CD4-positive, CD25-positive, alpha-beta regulatory T cell (primary cell): ENCODE data around the gene MRAP2. TPM values are rescaled to one million over a fixed set of nuclear protein-coding genes. Genes with fewer than 3 reads are reported as not detected.

Source experiments
- ATAC-seq, 2 donors: fragments of 150-1000 bp; cut with Tn5 transposase; one replicate each; pipeline ENCODE4 v1.10.0; 2021; ENCODE audit warnings: low read depth in 2 of 2, moderate number of reproducible peaks in 2 of 2, moderate library complexity in 1 of 2
- DNase-seq, 3 donors: peaks; one replicate each; pipeline versions ENCODE4 v3.0.0 to v3.0.0-alpha.2; 2012 to 2022; ENCODE audit warnings: mixed read lengths in 1 of 3
- H3K27ac ChIP-seq: one replicate; pipeline ENCODE4 v1.7.0; 2013; ENCODE audit warnings: mild to moderate bottlenecking, low read length; ENCODE audit not compliant: insufficient read depth, poor library complexity, severe bottlenecking
- H3K27me3 ChIP-seq: one replicate; pipeline ENCODE4 v1.7.0; 2013; ENCODE audit warnings: low read length; ENCODE audit not compliant: control insufficient read depth, insufficient read depth
- H3K36me3 ChIP-seq: one replicate; pipeline ENCODE4 v1.7.0; 2013; ENCODE audit warnings: mild to moderate bottlenecking, low read length, moderate library complexity; ENCODE audit not compliant: control insufficient read depth, insufficient read depth
- H3K4me1 ChIP-seq: 2 replicates; pipeline ENCODE4 v1.7.0; 2013; ENCODE audit warnings: mild to moderate bottlenecking, low read length; ENCODE audit not compliant: insufficient read depth, control insufficient read depth, poor library complexity, severe bottlenecking
- H3K4me3 ChIP-seq: one replicate; pipeline ENCODE4 v1.7.0; 2013; ENCODE audit warnings: low read depth, mild to moderate bottlenecking, low read length, moderate library complexity
- H3K9me3 ChIP-seq, 2 experiments: 1 replicate in 1 of 2; 2 replicates in 1 of 2; pipeline ENCODE4 v1.7.0; 2013; ENCODE audit warnings: low read length in 2 of 2, mild to moderate bottlenecking in 1 of 2, moderate library complexity in 1 of 2; ENCODE audit not compliant: control insufficient read depth in 2 of 2
- H3K27ac Mint-ChIP-seq, 3 donors: one replicate each; pipeline ENCODE4 v1.8.0; 2020 to 2022; ENCODE audit warnings: mild to moderate bottlenecking in 3 of 3, mixed read lengths in 3 of 3, moderate library complexity in 2 of 3
- H3K27me3 Mint-ChIP-seq: one replicate; pipeline ENCODE4 v1.8.0; 2022; ENCODE audit warnings: mild to moderate bottlenecking, mixed read lengths
- H3K36me3 Mint-ChIP-seq: one replicate; pipeline ENCODE4 v1.8.0; 2020; ENCODE audit warnings: mixed read lengths
- H3K4me1 Mint-ChIP-seq, 4 donors: one replicate each; pipeline ENCODE4 v1.8.0; 2020 to 2022; ENCODE audit warnings: mixed read lengths in 4 of 4, mild to moderate bottlenecking in 1 of 4
- H3K4me3 Mint-ChIP-seq, 4 donors: one replicate each; pipeline ENCODE4 v1.8.0; 2020 to 2022; ENCODE audit warnings: mild to moderate bottlenecking in 4 of 4, mixed read lengths in 4 of 4, moderate library complexity in 3 of 4
- H3K9me3 Mint-ChIP-seq, 7 donors: one replicate each; pipeline ENCODE4 v1.8.0; 2020 to 2022; ENCODE audit warnings: mixed read lengths in 7 of 7, mild to moderate bottlenecking in 3 of 7, moderate library complexity in 2 of 7
- polyA plus RNA-seq, 4 donors: library from polyadenylated mRNA; unstranded; fragments of 300-500 nt; fragmentation: Illumina TruSeq; gene quantifications; one replicate each; pipeline ENCODE4 v1.2.3, GENCODE V29; 2021
- total RNA-seq: library from RNA; stranded (reverse); gene quantifications from one replicate; pipeline ENCODE4 v1.2.3, GENCODE V29; 2022

Gene MRAP2
- total and polyA plus RNA-seq, 5 donors from 2014 or later, result not detected

DNA sequence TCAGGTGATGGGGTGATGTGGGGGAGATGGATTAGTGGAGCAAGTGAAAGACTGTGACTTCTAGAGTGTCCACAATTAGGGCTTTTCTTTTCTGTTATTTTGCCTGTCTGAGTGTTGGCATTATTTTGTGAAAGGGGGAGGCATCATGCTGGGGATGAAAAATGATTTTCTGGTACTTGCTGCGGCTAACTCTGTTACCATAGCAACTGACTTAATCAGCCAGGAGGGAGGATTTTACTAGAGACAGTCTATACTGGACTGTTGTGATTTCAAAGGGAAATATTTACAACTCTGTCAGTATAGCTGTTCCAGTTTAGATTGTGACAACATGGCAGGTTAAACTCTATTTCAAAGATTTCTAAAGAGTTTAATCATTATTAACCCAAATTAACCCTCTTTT is 30.4 kb upstream of the MRAP2 start:
- no peaks in the 10 kb centered on the region for H3K36me3 ChIP-seq
- peaks cover 11% of the 10 kb centered on the region for H3K27me3 Mint-ChIP-seq
- H3K4me1 Mint-ChIP-seq, result no peaks in the 10 kb centered on the region
- no peak overlapping the region for H3K27ac ChIP-seq
- no peaks in the 10 kb centered on the region for H3K36me3 Mint-ChIP-seq
- no peaks in the 10 kb centered on the region for H3K4me1 ChIP-seq
- H3K27ac Mint-ChIP-seq, result no peak overlapping the region
- ATAC-seq (no peak), DNase-seq (no peak)
- peaks cover 2% of the 10 kb centered on the region for H3K27me3 ChIP-seq
- H3K4me3 ChIP-seq, result no peak overlapping the region
- no peaks in the 10 kb centered on the region for H3K9me3 ChIP-seq
- H3K9me3 Mint-ChIP-seq, result peaks cover 0 to 6% (median 0%) of the 10 kb centered on the region in 7 donors
- H3K4me3 Mint-ChIP-seq, result no peak overlapping the region

DNA sequence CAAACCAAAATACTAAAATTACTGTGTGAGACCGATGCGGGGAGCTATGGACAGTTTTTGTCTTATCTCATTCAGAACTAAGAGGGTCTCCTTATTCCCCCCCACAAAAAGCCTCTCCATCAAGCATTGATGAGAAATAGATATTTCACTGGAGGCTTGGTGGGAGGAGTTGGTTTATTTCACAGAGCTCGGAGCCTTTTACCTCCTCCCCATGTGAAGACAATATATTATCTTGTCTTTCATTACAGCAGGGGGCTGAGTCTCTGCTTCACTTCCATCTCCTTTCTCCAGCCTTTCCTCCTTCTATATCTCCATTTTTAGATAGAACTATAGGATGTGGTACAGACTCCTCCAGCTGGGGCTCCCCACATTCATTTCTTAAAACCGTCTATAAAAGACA is 29.9 kb upstream of the MRAP2 start:
- Mint-ChIP-seq H3K27me3 (peaks cover 11% of the 10 kb centered on the region), H3K4me3 (no peak overlapping the region), H3K9me3 (peaks cover 0 to 6% (median 0%) of the 10 kb centered on the region in 7 donors), H3K36me3 (no peaks in the 10 kb centered on the region), H3K27ac (no peak overlapping the region), H3K4me1 (no peaks in the 10 kb centered on the region)
- peaks cover 2% of the 10 kb centered on the region for H3K27me3 ChIP-seq
- H3K4me3 ChIP-seq, result no peak overlapping the region
- DNase-seq (no peak), ATAC-seq (no peak)
- no peaks in the 10 kb centered on the region for H3K9me3 ChIP-seq
- H3K4me1 ChIP-seq, result no peaks in the 10 kb centered on the region
- H3K36me3 ChIP-seq, result no peaks in the 10 kb centered on the region
- no peak overlapping the region for H3K27ac ChIP-seq

DNA sequence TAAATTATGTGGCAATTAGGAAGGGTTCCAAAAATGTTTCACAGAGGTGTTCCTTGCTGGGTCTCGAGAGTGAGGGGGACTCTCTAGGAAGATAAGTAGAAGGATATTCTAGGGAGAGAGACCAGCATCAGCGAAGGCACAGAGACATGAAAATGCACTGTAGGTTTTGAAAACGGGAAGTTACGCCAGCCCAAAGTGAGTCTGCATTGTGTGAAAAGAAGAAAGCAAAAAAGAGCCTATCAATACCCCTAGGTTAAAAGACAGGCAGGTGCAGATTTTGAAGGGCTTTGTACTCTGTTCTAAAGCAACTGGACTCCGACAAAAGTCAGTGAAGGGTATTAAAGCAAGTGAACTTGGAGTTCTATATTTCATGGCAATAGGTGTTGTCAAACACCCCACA is 25.7 kb upstream of the MRAP2 start:
- Histone ChIP-seq H3K9me3 (no peaks in the 10 kb centered on the region), H3K4me3 (no peak overlapping the region), H3K36me3 (no peaks in the 10 kb centered on the region), H3K27ac (no peak overlapping the region), H3K4me1 (no peaks in the 10 kb centered on the region), H3K27me3 (peaks cover 2% of the 10 kb centered on the region)
- H3K4me3 Mint-ChIP-seq, result no peak overlapping the region
- peaks cover 0 to 5% (median 0%) of the 10 kb centered on the region in 7 donors for H3K9me3 Mint-ChIP-seq
- ATAC-seq (no peak), DNase-seq (no peak)
- no peaks in the 10 kb centered on the region for H3K36me3 Mint-ChIP-seq
- H3K27ac Mint-ChIP-seq, result no peak overlapping the region
- H3K27me3 Mint-ChIP-seq, result peaks cover 15% of the 10 kb centered on the region
- no peaks in the 10 kb centered on the region for H3K4me1 Mint-ChIP-seq

DNA sequence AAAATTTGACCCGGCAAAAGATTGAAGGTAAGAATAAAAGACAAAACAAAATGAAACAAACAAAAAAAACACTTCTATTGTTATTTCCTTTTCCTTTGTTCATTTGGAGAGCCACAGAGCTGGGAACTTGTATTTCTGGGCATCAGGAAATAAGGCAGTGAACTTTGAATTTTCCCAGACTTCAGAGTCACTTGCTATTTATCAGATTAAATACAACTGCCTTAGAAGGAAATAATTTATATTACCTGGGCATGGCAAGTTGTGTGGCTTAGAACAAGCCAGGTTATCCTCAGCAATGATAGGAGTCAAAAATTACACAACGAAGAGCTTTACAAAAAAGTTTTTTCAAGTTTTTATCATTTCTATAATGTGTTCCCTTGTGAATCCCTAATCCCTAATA is 20.2 kb upstream of the MRAP2 start:
- ATAC-seq (no peak), DNase-seq (no peak)
- Histone ChIP-seq H3K4me3 (no peak overlapping the region), H3K36me3 (no peaks in the 10 kb centered on the region), H3K4me1 (no peaks in the 10 kb centered on the region), H3K27ac (no peak overlapping the region), H3K9me3 (no peaks in the 10 kb centered on the region), H3K27me3 (peaks cover 2% of the 10 kb centered on the region)
- Mint-ChIP-seq H3K36me3 (no peaks in the 10 kb centered on the region), H3K27ac (no peak overlapping the region), H3K27me3 (peaks cover 4% of the 10 kb centered on the region), H3K4me1 (no peaks in the 10 kb centered on the region), H3K4me3 (no peak overlapping the region), H3K9me3 (no peaks in the 10 kb centered on the region)

DNA sequence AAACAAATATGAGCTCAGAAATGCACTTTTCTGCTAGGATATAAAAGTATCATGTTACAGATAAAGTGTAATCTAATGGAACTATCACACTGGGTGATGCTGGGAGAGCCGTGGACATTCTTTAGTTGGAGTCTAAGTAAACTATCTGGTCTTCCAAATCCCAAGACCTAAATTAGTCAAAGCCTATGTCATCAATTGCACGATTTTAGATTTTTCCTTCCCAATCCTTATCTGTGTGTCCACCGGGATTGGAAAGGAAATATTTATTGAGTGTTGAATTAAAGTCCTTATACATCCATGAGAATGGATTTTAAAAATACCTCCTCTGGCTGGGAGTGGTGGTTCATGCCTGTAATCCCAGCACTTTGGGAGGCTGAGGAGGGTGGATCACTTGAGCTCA is 19.6 kb upstream of the MRAP2 start:
- Mint-ChIP-seq H3K27me3 (peaks cover 4% of the 10 kb centered on the region), H3K9me3 (no peaks in the 10 kb centered on the region), H3K4me1 (no peaks in the 10 kb centered on the region), H3K27ac (no peak overlapping the region), H3K36me3 (no peaks in the 10 kb centered on the region), H3K4me3 (no peak overlapping the region)
- no peak overlapping the region for H3K27ac ChIP-seq
- peaks cover 2% of the 10 kb centered on the region for H3K27me3 ChIP-seq
- no peaks in the 10 kb centered on the region for H3K36me3 ChIP-seq
- DNase-seq, result no peak
- H3K4me1 ChIP-seq, result no peaks in the 10 kb centered on the region
- H3K4me3 ChIP-seq, result no peak overlapping the region
- no peak for ATAC-seq
- no peaks in the 10 kb centered on the region for H3K9me3 ChIP-seq

DNA sequence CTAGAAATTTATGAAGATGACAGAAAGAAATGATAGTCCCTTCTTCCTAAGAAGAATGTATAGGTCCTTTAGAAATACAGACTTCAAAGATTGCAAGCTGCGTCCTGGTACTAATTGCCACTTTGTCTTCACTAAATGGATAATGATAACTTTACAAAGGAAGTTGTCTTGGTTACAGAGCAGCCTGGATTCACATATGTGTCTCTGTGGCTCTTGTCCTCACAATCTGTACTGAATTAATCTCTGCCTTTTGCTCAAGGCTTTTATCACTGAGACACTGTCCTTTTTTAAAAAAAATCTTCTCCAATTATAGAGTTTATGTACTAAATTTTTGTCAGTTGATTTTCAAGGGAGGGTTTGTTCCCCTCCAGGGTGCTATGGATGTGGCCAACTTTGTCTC is 17.5 kb upstream of the MRAP2 start:
- peaks cover 5% of the 10 kb centered on the region for H3K27me3 ChIP-seq
- Mint-ChIP-seq H3K4me3 (no peak overlapping the region), H3K27me3 (peaks cover 4% of the 10 kb centered on the region), H3K27ac (no peak overlapping the region), H3K4me1 (no peaks in the 10 kb centered on the region), H3K9me3 (no peaks in the 10 kb centered on the region), H3K36me3 (no peaks in the 10 kb centered on the region)
- H3K27ac ChIP-seq, result no peak overlapping the region
- no peaks in the 10 kb centered on the region for H3K9me3 ChIP-seq
- no peak for ATAC-seq
- DNase-seq, result no peak
- H3K36me3 ChIP-seq, result no peaks in the 10 kb centered on the region
- no peaks in the 10 kb centered on the region for H3K4me1 ChIP-seq
- H3K4me3 ChIP-seq, result no peak overlapping the region

DNA sequence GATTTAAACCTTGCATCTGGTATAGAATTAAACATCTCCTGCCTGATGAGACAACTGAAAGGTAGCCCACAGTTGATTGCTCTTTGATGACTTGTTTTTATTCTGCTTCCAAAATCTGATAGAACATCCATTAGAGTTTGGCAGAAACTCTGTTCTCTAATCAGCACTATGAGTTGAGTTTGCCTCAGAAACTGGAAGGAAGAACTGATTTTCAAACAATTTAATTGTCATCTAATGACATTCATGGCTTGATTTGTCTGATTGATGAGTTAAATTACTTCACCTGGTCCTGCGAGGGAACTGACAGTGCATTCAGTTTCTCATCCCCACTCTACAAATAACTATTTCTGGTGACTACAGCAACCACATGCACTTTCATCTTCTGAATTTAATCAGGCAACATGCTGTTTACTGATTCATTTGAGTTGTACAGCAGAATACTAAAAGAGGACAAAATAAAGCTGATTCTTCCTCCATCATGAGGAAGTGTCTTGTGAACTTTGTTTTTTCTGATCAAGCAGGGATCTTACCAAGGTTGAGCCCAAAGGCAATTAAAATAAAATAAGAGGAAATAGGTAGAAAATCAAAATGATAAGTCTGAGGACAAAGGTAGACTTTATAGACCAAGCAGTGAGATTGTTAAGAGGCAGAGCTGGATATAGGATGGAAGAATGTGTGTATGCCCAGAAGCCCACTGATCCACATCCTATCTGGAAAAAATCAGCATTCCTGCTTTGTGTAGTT is 15.7 kb upstream of the MRAP2 start:
- Histone ChIP-seq H3K27me3 (peaks cover 5% of the 10 kb centered on the region), H3K9me3 (no peaks in the 10 kb centered on the region), H3K36me3 (no peaks in the 10 kb centered on the region), H3K27ac (no peak overlapping the region), H3K4me1 (no peaks in the 10 kb centered on the region), H3K4me3 (no peak overlapping the region)
- Mint-ChIP-seq H3K4me3 (no peak overlapping the region), H3K36me3 (no peaks in the 10 kb centered on the region), H3K4me1 (no peaks in the 10 kb centered on the region), H3K27me3 (no peaks in the 10 kb centered on the region), H3K27ac (no peak overlapping the region), H3K9me3 (no peaks in the 10 kb centered on the region)
- no peak for ATAC-seq
- no peak for DNase-seq

DNA sequence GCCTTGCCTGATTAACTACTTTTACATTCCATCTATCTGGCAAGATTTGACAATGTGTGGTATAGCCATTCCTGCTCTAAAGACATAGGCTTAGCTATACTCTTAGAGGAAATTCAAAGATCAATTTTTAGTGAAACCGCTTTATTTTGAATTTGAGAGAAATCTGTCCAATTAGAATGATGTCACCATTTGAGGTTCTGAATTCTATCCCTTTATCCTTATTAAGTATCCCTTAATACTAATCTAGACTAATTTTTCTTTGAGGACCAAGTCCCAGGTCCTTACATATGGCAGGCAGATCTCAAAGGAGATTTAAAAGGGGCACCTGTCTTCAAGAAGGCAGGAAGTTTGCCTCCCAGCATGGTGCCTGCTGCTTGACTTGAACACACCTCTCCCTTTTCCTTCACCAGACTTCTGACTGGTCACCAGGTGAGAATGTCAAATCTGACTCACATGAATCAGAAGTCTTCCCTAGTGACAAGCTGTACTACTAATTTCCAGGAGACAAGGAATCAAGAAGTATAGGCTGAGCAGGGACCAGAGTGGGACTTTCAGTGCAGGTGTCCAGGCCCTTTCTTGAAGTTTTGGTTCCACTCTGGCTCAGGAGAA is 15.0 kb upstream of the MRAP2 start:
- ATAC-seq (no peak), DNase-seq (no peak)
- H3K9me3 ChIP-seq, result no peaks in the 10 kb centered on the region
- no peak overlapping the region for H3K4me3 ChIP-seq
- Mint-ChIP-seq H3K27me3 (no peaks in the 10 kb centered on the region), H3K9me3 (no peaks in the 10 kb centered on the region), H3K27ac (no peak overlapping the region), H3K4me1 (no peaks in the 10 kb centered on the region), H3K4me3 (no peak overlapping the region), H3K36me3 (no peaks in the 10 kb centered on the region)
- no peaks in the 10 kb centered on the region for H3K4me1 ChIP-seq
- no peak overlapping the region for H3K27ac ChIP-seq
- peaks cover 5% of the 10 kb centered on the region for H3K27me3 ChIP-seq
- H3K36me3 ChIP-seq, result no peaks in the 10 kb centered on the region
